A673 (cell line): ENCODE results near the gene OSGEPL1. TPM values are rescaled to one million over a fixed set of nuclear protein-coding genes. Genes with fewer than 3 reads are reported as not detected.

ENCODE experiments used
- BruUV-seq: library from RNA; stranded (reverse); fragments of 400-500 nt; replicated peaks from 2 replicates; lab custom pipeline; 2021; lab: Mats Ljungman, UMichigan
- CTCF ChIA-PET: fragments of 300-600 bp; sonication (Branson Sonifier 250); formaldehyde crosslinking; loops from one replicate; lab custom pipeline; 2022; ENCODE audit warnings: antibody characterized with exemption; lab: Charles Lee
- POLR2A ChIA-PET: fragments of 300-600 bp; sonication (Branson Sonifier 250); formaldehyde crosslinking; loops from one replicate; lab custom pipeline; 2022; ENCODE audit warnings: antibody characterized with exemption; ENCODE audit not compliant: low non-redundant PET; lab: Charles Lee
- DNase-seq: peaks from one replicate; pipeline ENCODE4 v3.0.0-alpha.2; 2015; ENCODE audit warnings: low spot score
- H3K27ac ChIP-seq: fragments of 200-600 bp; sonication (generic); 2 replicates; pipeline ENCODE4 v1.5.1; 2016; ENCODE audit warnings: mixed run types, low read depth, mild to moderate bottlenecking, mixed read lengths, antibody characterized with exemption, low read length; ENCODE audit not compliant: poor library complexity, severe bottlenecking
- H3K27me3 ChIP-seq: fragments of 200-600 bp; sonication (generic); replicated peaks from 2 replicates; pipeline ENCODE4 v1.6.1; 2017; ENCODE audit warnings: mixed run types, low read depth, mild to moderate bottlenecking, mixed read lengths, antibody characterized with exemption, low read length; ENCODE audit not compliant: insufficient read depth, poor library complexity
- H3K36me3 ChIP-seq: fragments of 200-600 bp; sonication (generic); 2 replicates; pipeline ENCODE4 v1.6.1; 2016; ENCODE audit warnings: mixed run types, mild to moderate bottlenecking, mixed read lengths, antibody characterized with exemption, low read length; ENCODE audit not compliant: insufficient read depth, poor library complexity, severe bottlenecking
- H3K4me1 ChIP-seq: fragments of 200-600 bp; sonication (generic); 2 replicates; pipeline ENCODE4 v1.6.1; 2017; ENCODE audit warnings: mixed run types, mild to moderate bottlenecking, mixed read lengths, antibody characterized with exemption, low read length; ENCODE audit not compliant: insufficient read depth, poor library complexity, severe bottlenecking
- H3K4me3 ChIP-seq: fragments of 200-600 bp; sonication (generic); 2 replicates; pipeline ENCODE4 v1.5.1; 2016; ENCODE audit warnings: low read depth, mixed run types, mild to moderate bottlenecking, mixed read lengths, low read length; ENCODE audit not compliant: poor library complexity, severe bottlenecking
- H3K9me3 ChIP-seq: fragments of 200-600 bp; sonication (generic); 2 replicates; pipeline ENCODE4 v1.6.1; 2016; ENCODE audit warnings: mixed run types, low read depth, mild to moderate bottlenecking, mixed read lengths, antibody characterized with exemption, low read length; ENCODE audit not compliant: poor library complexity, severe bottlenecking
- EZH2 ChIP-seq: fragments of 200-600 bp; sonication (generic); IDR thresholded peaks from 2 replicates; pipeline ENCODE4 v1.6.1; 2017; ENCODE audit warnings: borderline replicate concordance, low read depth, mild to moderate bottlenecking, mixed read lengths, antibody characterized with exemption, low read length; ENCODE audit not compliant: poor library complexity, severe bottlenecking
- intact Hi-C: fragments of 100-400 bp; cut with micrococcal nuclease; formaldehyde crosslinking; loops from one replicate; pipeline ENCODE4 v1.10.0; 2022; ENCODE audit not compliant: unreplicated experiment
- total RNA-seq: library from RNA; stranded (reverse); gene quantifications from 2 replicates; pipeline ENCODE4 v1.2.3, GENCODE V29; 2021
- TF ChIP-seq, protein P1 (sequence below): fragments of 300-800, 200-600 bp; sonication (generic); conservative IDR thresholded peaks from 2 replicates; pipeline ENCODE4 v1.5.1; 2017; ENCODE audit warnings: low read depth, mild to moderate bottlenecking, antibody characterized with exemption, low read length, moderate library complexity, mixed read lengths

Gene OSGEPL1
- total RNA-seq, 1 experiment from 2014 or later = 13.7 TPM

GRCh38 chr2:189783927-189784867, 21.6 kb upstream of the OSGEPL1 start, which contains the start of the genes ORMDL1 and PMS1:
Gene ORMDL1 (minus strand): TSS chr2:189784339. CDS start chr2:189782595, 1,744 bp downstream.
Gene PMS1 (plus strand): TSS chr2:189784450. CDS start chr2:189791810, 7,360 bp downstream.
- DNase-seq = peak; percentile 97
- Histone ChIP-seq H3K27me3 (no peaks in the 10 kb centered on the region), H3K4me1 (peaks cover 9% of the 10 kb centered on the region), H3K36me3 (peaks cover 33% of the 10 kb centered on the region), H3K27ac (peak within 1 kb of the TSS; percentile 94), H3K4me3 (peak within 1 kb of the TSS; percentile 63), H3K9me3 (no peaks in the 10 kb centered on the region)
- POLR2A ChIA-PET = no interaction called here
- CTCF ChIA-PET = interaction anchor here (0.6 kb wide), 1 partner anchor 22 kb away, joined by 5 read pairs; the partner anchor contains the start of gene OSGEPL1
- intact Hi-C loops = no loop called here
- no peak for TF ChIP-seq EZH2
- TF ChIP-seq, protein P1, sequence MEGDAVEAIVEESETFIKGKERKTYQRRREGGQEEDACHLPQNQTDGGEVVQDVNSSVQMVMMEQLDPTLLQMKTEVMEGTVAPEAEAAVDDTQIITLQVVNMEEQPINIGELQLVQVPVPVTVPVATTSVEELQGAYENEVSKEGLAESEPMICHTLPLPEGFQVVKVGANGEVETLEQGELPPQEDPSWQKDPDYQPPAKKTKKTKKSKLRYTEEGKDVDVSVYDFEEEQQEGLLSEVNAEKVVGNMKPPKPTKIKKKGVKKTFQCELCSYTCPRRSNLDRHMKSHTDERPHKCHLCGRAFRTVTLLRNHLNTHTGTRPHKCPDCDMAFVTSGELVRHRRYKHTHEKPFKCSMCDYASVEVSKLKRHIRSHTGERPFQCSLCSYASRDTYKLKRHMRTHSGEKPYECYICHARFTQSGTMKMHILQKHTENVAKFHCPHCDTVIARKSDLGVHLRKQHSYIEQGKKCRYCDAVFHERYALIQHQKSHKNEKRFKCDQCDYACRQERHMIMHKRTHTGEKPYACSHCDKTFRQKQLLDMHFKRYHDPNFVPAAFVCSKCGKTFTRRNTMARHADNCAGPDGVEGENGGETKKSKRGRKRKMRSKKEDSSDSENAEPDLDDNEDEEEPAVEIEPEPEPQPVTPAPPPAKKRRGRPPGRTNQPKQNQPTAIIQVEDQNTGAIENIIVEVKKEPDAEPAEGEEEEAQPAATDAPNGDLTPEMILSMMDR = no peak
- BruUV-seq = TSS peak; percentile 77

DNA sequence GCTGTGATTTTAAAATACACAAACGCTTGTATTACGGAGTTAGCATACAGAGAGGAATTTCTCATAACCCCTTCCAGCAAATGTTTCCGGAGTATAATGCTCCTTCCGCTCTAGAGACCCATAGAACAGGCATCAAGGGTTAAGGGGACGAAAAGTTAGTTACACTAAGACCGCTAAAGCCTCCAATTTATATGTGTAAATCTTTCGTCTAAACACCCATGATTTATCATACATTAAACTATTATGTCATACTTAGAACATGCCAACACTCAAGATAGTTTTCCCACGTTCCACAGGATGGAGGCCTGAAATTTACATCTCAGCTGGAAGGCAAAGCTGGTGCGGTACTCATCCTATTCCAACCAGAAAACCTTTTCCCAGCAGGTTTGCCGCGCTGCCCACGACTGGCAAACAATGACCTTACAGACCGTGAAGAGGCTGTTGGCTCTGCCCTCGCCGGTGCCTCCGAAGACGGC, 20.9 kb upstream of the OSGEPL1 start:
- TF ChIP-seq, protein P1 = no peak
- TF ChIP-seq EZH2 = no peak
- Histone ChIP-seq H3K9me3 (no peaks in the 10 kb centered on the region), H3K4me1 (peaks cover 9% of the 10 kb centered on the region), H3K36me3 (peaks cover 37% of the 10 kb centered on the region), H3K27me3 (no peaks in the 10 kb centered on the region), H3K27ac (peak overlapping the region; percentile 94), H3K4me3 (peak overlapping the region; percentile 63)
- POLR2A ChIA-PET = no interaction called here
- DNase-seq = peak; percentile 53
- CTCF ChIA-PET = interaction anchor here (0.6 kb wide), 1 partner anchor 21 kb away, joined by 5 read pairs; the partner anchor contains the start of gene OSGEPL1
- intact Hi-C loops = no loop called here
- BruUV-seq = no TSS peak

DNA sequence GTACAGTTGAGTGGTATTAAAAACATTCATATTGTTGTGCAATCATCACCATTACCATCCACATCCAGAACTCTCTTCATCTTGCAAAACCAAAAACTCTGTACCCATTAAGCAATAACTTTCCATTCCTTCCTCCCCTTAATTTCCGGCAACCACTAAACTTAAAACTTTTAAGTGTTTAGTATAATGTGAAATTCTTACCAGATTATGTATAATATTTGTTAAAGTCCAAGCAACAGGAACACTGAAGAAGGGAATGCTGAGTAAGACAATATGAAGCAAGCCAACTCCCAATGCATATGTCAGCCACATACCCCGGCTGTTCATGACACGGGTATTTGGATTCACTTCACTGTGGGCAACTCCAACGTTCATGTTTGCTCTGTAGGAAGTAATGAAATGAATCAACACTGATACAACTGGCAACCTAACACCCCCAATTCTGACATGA, 19.7 kb upstream of the OSGEPL1 start:
- Histone ChIP-seq H3K4me1 (peaks cover 9% of the 10 kb centered on the region), H3K27ac (no peak overlapping the region), H3K9me3 (no peaks in the 10 kb centered on the region), H3K4me3 (peak overlapping the region; percentile 63), H3K36me3 (peaks cover 44% of the 10 kb centered on the region), H3K27me3 (no peaks in the 10 kb centered on the region)
- ChIA-PET POLR2A (interaction anchor here (0.7 kb wide), 1 partner anchor 354 kb away, joined by 4 read pairs; no protein-coding TSS in a partner anchor), CTCF (no interaction called here)
- intact Hi-C loops = no loop called here
- BruUV-seq = no TSS peak
- no peak for DNase-seq
- TF ChIP-seq, protein P1 = no peak
- no peak for TF ChIP-seq EZH2
